ACHN (cell line): ENCODE data around the gene ARID1B.
"Not testable (repeated sequence)": the region's sequence is repeated elsewhere in the genome, so short reads cannot be mapped to it uniquely, and the experiment has no call there.

ENCODE experiments used
- DNase-seq: peaks from one replicate; pipeline ENCODE4 v3.0.0-alpha.2; 2015
- in situ Hi-C: cut with HindIII; loops from 2 replicates; pipeline ENCODE4 v1.10.0; 2017; ENCODE audit warnings: low sequenced_read_pairs, low pct_ligation_motif_present, low pct_unique_long_range_greater_than_20kb

ARID1B gene

DNA sequence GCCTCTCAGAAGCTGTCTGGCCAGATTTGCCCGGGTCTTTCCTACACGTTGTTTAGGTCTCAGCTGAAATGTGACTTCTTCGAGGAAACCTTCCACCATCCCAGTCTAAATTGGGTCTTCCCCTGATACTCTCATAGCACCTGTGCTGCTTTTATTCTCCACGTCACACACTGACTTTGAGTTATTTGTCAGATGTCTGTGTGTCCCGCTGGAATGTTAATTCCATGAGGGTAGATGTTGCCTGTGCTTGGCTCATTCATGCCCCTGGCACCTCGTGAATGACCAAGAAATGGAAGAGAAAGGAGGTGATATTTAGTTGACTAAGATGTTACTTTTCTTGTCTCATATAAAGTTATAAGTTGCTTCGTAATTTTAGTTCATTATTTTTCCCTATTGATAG, 348.4 kb downstream of the ARID1B start:
- in situ Hi-C loops = no loop called here
- no peak for DNase-seq

DNA sequence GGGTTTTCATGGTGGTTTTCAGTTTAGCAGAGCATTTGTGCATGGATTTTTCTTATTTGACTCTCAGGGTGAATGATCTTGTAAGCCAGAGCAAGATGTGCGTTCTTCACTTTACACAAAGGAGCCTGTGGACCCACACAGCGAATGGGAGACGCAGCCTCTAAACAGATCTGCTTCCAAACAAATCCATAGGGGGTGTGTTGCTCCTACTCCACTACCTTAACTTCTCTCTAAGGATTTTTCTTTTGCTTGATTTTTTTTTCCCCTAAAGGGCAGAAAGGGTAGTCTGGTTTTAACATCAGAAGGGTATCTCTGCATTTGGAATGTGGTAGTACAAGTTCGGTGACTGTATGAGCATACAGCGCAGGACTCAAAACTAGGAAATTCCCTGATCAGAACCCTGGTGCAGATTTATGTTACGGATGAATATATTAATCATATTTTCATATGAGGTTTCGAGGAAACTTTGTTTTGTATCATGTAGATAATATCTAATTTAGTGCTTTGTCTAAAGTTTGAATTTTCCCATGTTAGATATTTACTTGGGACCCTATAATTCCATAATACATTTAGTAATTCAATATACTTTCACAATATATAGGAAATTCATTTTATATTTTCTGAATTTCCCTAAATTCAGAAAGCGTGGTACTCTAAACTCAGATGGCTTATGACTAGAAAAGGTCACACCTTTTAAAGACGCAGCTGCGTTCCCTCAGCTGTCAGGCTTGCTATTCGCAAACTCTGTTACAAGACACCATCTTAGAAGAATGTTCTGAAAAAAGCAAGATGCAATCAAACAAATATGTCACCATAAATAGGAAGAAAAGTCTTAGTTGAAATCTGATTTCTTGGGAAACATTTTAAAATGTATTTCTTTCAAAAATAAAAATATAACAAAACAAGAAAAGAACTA, 349.3 kb downstream of the ARID1B start:
- DNase-seq = no peak
- in situ Hi-C loops = no loop called here

DNA sequence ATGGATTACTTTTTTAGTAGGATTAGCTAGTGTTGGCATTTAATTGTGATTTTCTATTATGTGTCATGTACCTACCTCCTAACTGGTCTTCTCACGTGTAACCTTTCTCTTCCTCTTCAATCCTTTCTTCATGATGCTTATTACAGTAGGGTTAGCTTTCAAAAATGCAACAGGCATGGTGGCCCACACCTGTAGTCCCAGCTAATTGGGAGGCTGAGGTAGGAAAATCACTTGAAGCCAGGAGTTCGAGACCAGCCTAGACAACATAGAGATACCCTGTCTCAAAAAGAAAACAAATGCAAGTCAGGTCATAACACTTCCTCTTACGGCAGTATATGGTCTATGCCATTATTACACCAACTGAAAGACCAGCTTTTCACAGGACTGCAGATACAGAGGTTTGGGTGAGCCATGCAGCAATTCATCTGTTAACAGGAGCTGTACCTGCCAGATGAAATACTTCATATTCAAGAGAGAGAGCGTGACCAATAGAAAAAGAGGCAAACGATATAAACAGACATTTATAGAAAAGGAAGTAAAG, 351.1 kb downstream of the ARID1B start:
- in situ Hi-C loops = no loop called here
- DNase-seq = no peak

DNA sequence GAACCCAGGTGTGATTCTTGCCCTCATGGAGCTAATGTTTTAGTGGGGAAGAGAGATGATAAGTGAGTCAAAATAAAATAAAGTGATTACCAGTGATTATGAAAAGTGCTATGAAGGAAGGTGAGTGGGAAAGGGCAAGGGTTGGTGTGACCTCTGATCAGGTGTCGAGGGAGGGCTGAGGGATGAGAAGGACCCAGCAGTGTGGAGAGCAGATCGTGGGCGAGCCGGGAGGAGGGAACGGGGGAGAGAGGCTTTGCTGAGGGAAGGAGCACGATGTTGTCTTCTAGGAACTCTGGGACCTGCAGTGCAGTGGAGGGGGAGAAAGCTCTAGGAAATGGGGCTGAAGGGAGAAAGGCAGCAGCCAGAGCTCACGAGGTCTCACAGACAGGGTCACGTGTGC, 354.1 kb downstream of the ARID1B start:
- in situ Hi-C loops = no loop called here
- DNase-seq = no peak

DNA sequence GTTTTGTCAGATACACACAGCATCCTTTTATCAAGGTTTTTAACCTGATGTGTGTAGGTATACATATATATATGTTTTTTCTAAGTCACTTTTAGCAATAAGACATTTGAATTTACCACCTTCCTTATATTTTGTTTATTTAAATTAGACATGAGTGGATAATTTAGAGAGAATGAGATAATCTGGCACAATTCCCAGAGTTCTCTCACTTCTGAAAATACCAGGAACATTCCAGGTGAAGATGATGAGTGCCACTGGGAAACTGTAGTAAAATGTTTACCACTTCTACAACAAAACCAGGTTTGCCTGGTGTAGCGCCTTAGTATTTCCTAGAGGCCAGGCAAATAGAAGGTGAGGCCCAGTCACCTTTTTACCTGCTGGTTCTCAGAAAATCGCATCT, 356.7 kb downstream of the ARID1B start:
- DNase-seq = no peak
- in situ Hi-C loops = no loop called here

DNA sequence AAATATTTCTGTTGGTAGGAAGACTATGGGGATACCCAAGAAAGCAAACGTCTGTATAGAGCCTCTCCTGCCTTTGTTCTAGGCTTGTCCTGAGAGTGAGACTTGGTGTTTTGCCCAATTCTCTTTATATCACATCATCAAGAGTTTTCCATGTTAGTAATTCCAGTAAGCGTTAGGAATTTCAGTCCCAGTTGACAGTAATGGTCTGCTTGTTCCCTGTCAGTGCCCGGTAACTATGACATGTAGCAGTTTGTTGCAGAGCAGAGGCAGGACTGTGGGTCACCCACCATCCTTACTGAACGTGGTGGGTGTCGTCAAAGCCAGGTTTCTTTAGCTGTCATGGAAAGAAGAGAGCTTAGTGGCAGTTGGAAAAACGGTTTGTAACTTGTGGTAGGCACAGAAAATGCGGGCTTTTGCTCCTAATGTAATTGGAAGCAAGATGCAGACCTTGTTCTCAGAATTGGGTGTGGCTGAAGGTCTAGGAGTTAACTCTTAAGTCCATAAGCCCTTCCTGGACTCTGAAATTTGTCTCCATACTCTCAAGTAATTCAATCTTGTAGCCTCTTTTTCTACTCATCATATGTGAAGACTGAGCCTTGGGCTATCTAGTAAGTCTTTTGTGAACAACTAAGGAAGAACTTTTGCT, 357.3 kb downstream of the ARID1B start:
- no peak for DNase-seq
- in situ Hi-C loops = no loop called here

DNA sequence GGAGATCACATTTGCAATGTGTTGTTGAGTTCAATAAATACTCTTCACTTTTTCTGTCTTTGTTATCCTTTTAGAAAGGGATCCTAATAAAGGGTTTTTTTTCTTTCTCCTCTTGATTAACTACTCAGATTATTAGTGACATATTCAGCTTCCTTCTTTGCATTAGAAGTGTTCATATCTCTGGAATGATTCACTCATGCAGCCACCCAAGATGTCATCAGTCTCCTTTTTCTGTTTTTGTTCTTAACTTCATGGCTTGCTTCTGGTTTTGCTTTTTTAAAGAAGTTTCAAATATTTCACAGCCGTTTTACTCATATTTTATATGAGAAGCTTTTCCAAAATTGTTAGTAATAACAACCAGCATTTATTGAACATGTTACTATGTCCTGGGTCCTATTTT, 358.5 kb downstream of the ARID1B start:
- DNase-seq = no peak
- in situ Hi-C loops = no loop called here

DNA sequence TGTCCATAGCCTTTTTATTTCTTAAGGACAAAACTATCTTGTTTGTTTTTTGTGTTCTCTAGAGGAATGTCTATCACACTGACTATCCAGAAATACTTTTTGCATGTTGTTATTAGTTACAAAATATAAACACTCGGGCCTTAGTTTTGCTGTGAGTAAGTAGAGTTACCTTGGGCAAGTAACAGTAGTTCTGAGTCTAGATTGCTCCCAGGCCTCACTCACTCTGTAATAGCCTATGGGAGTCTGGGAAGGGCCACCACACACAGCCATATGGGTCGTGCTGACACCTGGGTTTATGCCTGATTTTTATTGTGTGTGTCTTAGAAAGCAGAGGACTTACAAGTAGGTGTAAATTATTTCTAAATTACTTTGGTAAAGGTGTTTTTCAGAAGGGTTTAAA, 360.3 kb downstream of the ARID1B start:
- DNase-seq = no peak
- in situ Hi-C loops = no loop called here

DNA sequence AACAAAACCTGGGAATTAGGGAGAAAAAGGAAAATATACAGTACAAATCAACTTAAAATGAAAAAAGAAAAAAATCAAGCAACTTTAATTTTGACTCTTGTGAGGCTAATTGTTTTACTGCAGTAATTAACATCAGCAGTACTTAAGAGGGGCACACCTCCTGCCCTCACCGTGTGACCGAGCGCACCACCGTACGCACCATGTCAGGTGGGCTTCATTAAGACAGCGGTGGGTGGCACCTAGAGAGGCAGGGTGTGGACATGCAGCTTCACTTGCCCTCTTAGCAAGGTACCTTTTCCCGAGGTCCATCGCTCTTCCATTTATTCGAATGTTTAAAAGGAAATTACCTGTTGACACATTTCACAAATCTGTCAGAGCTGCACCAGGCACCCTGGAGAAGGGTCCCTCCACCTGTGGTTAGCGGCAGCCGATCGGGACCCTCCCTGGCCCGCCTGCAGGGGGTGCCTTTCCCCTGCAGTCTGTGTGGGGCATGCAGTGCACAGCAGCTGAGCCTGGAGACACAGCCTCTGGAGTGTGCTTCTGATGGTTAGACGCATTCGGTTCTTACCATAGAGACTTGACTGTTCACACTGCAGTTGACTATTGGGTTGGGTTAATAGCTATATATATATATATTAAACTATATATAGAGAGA, 362.0 kb downstream of the ARID1B start:
- in situ Hi-C loops = no loop called here
- peak; percentile 6 for DNase-seq

DNA sequence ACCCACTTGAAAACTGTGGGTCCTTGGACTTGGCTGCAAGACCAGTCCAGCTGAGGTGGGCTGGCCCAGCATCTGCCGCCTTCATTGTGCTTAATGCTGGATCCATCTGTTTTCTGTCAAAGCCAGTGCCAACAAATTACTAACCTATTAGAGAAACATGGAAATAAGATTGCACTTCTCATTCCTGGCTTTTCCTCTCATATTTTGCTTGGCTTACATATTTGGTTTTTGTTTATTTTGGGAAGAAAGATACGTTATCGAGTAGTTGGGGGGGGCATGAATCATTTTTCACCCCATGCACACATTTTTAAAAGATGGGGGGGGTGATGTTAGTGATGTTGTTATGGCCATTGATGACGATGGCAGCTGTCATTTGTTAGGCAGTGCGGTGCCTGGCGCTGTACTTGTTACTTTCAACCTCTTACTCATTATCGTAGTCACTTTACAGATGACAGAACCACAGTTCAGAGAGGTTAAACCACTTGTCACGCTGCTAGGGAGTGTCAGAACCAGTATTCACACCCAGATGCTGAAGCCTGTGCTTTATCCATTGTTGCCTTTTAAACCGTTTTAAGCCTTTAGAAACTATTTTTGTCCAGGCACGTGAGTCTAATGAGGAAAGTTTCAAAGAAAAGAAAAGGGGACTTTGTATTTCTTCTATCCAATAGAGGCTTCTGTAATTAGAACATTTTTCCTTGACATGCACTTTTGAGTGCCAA, 366.2 kb downstream of the ARID1B start:
- in situ Hi-C loops = no loop called here
- no peak for DNase-seq

DNA sequence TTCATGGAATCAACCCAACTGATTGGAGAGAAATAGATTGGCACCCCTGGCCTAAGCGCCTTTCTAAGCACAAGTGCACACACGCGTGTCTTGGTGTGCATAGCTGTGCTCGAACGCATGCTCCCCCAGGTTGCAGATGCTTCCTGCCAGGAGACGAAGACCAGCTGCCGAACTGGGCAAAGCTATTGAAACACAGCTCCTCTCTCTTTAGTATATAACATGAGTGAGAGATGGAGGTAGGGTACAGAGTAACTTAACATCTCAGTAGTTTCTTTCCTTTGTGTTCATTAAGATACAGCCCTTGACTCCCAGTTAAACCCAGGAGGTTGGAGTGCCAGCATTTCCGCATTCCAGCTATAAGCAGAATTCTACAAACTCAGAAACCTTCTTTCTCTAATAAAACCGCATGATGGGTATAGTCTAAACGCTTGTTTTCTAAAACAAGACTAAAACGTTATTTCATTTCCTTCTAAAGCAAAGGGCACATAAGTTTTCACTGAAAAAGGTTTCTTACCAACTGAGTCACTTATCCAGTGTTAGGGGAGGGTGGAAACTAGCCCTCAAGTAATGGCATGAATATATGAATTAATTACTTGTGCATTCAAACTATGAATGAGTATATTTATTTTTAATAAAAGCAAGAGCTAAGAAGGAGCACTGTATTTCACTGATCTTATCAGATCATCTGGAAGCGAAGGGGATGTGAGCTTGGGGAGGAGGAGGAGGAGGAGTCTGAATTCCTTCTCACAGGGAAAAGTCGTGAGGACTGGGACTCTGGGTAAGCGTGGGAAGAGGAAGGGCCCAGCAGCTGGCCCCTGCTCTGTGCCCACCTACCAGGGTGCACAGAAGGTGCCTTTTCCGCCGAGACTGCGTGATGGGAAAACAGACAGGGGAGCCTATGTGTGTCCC, 367.0 kb downstream of the ARID1B start:
- DNase-seq = no peak
- in situ Hi-C loops = no loop called here

DNA sequence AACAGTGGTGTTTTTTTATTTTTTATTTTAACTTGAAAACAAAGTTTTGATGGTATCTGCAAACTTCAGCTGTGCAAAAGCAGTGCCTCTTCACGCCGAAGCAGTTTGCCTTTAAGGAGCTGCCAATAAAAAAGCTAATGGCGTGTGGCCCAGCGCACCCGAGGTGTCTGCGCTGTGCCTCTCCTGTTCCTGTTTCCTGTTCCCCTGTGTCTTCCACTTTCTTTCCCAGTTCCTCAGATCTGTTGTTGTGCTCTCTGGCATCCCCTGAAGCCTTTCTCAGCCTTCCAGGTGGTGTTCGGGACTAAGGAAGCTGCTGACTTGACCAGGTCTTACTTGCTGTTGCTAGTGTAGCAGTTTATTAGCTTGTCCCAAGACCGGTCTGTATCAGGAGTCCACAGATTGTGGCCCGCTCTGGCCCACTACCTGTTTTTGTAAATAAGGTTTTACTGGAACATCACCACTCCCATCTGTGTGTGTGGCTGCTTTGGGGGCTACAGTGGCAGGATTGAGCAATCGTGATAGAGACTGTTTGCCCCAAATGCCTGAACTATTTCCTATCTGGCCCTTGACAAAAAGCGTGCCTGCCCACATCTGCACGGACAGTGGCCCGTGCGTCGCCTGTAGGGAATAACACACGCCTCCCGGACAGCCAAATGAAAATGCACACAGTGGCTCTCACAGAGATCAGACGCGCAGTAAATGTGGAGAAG, 367.8 kb downstream of the ARID1B start:
- DNase-seq = no peak
- in situ Hi-C loops = no loop called here

DNA sequence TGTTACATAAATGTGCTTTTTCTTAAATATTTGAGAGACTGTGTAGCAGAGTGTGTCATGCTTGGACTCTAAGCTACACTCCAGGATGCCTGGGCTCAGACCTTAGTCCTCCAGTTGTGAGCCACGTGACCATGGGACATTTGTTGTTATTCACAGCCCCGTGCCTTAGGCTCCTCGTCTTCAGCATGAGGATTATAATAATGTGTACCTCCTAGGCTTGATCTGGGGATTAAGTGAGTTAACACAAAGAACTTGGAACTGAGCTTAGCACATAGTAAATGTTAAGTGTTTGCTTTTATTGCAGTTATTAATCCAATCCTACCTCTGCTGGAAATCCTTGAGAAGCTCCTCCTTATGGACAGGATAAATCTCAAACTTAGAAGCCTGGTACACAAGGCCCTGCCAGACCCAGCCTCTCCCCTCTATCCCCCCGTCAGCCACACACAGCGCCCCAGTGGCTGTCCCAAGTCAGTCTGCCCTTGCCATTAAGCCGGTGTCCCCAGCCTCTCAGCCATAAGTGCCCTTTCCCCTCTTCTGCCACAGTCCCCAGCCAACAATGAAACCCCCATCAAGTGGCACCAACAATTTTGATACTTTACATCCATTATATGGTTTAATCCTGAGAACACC, 368.6 kb downstream of the ARID1B start:
- in situ Hi-C loops = no loop called here
- no peak for DNase-seq

DNA sequence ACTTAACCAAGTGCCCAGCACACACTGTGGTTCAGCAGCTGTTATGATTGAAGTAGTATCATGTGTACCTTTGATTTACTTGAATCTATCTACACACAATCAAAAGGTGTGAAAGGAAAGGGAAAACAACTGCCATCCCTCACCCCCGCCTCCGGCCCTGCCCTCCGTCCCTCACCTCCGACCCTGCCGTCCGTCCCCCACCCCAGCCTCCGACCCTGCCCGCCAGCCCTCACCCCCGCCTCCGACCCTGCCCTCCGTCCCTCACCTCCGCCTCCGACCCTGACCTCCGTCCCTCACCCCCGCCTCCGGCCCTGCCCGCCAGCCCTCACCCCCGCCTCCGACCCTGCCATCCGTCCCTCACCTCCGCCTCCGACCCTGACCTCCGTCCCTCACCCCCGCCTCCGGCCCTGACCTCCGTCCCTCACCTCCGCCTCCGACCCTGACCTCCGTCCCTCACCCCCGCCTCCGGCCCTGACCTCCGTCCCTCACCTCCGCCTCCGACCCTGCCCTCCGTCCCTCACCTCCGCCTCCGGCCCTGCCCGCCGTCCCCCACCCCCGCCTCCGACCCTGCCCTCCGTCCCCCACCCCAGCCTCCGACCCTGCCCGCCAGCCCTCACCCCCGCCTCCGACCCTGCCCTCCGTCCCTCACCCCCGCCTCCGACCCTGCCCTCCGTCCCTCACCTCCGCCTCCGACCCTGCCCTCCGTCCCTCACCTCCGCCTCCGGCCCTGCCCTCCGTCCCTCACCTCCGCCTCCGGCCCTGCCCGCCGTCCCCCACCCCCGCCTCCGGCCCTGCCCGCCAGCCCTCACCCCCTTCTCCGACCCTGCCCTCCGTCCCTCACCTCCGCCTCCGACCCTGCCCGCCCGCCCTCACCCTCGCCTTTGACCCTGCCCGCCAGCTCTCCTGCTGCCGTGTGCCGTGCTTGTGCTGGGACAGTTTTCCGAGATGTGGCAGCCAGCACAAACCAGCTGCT, 370.2 kb downstream of the ARID1B start:
- DNase-seq, in situ Hi-C loops: not testable (repeated sequence)

DNA sequence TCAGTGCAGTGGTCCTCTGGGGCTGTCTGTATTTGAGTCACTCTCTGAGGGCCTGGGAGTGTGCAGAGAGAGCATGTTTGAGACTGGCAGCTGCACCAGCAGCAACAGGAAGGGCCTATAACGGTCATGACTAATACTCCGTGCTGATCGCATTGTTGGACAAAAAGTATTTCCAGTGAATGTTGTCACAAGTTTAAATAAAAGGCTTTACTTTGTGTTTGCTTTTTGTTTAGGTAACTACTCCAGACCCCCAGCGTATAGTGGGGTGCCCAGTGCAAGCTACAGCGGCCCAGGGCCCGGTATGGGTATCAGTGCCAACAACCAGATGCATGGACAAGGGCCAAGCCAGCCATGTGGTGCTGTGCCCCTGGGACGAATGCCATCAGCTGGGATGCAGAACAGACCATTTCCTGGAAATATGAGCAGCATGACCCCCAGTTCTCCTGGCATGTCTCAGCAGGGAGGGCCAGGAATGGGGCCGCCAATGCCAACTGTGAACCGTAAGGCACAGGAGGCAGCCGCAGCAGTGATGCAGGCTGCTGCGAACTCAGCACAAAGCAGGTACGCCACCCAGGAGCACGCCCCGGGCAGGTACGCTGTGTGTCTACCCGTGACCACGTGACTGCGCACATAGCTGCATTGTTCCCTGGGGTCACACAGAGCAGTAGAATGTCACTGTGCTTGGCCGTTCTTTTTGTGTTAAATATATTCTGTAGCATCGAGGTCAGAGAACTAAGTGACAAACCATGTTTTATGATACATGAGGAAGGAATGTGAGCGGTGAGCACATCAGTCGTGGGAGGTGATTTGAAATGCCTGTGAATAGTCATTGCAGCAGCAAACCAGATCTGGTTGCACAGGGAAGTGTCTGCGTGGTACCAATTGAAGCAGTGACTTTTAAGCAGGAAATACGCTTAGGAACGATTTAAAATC, 371.5 kb downstream of the ARID1B start:
- DNase-seq = peak; percentile 94
- in situ Hi-C loops = no loop called here
